Measurements from ENCODE around the gene DGCR2.
"Not testable (repeated sequence)": the region's sequence is repeated elsewhere in the genome, so short reads cannot be mapped to it uniquely, and the experiment has no call there.

The DGCR2 gene

GRCh38 chr22:19018256-19018655, 104.0 kb downstream of the DGCR2 start:
- Histone ChIP-seq H3K4me1 (no peaks in the 10 kb centered on the region), H3K27me3 (no peaks in the 10 kb centered on the region), H3K9me3 (no peaks in the 10 kb centered on the region), H3K36me3 (no peaks in the 10 kb centered on the region), H3K4me3 (ENCODE audit: low read depth, low read length) (no peak overlapping the region)
- DNase-seq = no peak
- TF ChIP-seq, protein P1, sequence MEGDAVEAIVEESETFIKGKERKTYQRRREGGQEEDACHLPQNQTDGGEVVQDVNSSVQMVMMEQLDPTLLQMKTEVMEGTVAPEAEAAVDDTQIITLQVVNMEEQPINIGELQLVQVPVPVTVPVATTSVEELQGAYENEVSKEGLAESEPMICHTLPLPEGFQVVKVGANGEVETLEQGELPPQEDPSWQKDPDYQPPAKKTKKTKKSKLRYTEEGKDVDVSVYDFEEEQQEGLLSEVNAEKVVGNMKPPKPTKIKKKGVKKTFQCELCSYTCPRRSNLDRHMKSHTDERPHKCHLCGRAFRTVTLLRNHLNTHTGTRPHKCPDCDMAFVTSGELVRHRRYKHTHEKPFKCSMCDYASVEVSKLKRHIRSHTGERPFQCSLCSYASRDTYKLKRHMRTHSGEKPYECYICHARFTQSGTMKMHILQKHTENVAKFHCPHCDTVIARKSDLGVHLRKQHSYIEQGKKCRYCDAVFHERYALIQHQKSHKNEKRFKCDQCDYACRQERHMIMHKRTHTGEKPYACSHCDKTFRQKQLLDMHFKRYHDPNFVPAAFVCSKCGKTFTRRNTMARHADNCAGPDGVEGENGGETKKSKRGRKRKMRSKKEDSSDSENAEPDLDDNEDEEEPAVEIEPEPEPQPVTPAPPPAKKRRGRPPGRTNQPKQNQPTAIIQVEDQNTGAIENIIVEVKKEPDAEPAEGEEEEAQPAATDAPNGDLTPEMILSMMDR (IDR thresholded peaks at IDR 0.05; ENCODE audit: low read depth, low read length) = no peak

GRCh38 chr22:19016081-19016766, 106.0 kb downstream of the DGCR2 start:
- Histone ChIP-seq H3K4me3 (ENCODE audit: low read depth, low read length) (no peak overlapping the region), H3K27me3 (no peaks in the 10 kb centered on the region), H3K9me3 (no peaks in the 10 kb centered on the region), H3K4me1 (no peaks in the 10 kb centered on the region), H3K36me3 (no peaks in the 10 kb centered on the region)
- DNase-seq = no peak
- TF ChIP-seq, protein P1 (IDR thresholded peaks at IDR 0.05; ENCODE audit: low read depth, low read length) = no peak

DNA sequence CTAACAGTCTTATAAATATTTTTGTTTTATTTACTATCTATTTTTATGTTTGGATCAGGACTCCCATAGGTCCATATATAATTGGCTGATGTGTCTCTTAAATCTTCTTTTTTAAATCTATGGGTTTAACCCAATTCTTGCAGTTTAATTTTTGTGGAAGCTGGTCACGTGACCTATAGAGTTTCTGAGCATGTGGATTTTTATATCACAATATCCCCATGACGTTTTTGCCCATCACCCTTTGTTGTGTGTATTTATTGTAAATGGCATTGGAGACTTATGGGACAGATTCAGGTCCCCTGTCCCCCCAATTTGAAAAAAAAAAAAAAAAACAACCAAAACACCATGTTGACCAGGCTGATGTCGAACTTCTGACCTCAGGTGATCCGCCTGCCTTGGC, 107.3 kb downstream of the DGCR2 start:
- Histone ChIP-seq H3K4me1 (no peaks in the 10 kb centered on the region), H3K36me3 (no peaks in the 10 kb centered on the region), H3K9me3 (no peaks in the 10 kb centered on the region), H3K27me3 (no peaks in the 10 kb centered on the region), H3K4me3 (ENCODE audit: low read depth, low read length) (no peak overlapping the region)
- no peak for DNase-seq
- TF ChIP-seq, protein P1 (IDR thresholded peaks at IDR 0.05; ENCODE audit: low read depth, low read length) = no peak

DNA sequence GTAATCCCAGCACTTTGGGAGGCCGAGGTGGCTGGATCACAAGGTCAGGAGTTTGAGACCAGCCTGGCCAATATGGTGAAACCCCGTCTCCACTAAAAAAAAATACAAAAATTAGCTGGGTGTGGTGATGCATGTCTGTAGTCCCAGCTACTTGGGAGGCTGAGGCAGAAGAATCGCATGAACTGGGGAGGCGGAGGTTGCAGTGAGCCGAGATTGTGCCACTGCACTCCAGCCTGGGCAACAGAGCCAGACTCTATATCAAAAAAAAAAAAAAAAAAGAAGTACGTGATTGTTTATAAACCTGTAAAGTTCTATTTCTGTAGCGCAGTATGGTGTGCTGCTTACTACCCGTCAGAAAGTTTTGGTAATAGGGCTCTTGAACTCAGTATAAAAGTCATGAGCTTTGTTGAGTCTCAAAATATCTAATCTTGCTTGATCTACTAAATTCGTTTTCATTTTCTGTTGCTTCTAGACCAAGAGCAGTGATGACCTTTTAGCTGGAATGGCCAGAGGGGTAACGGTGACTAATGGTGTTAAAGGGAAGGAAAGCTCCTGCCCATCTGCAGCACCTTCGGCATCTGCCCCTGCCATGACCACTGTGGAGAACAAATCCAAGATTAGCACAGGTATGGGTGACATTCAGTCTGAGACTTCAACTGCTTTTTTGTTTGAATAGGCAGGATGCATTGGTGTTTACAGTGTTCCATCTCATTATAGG, 108.2 kb downstream of the DGCR2 start:
- H3K4me1 ChIP-seq; H3K27me3 ChIP-seq; H3K36me3 ChIP-seq; H3K4me3 ChIP-seq (ENCODE audit: low read depth, low read length); DNase-seq; H3K9me3 ChIP-seq: not testable (repeated sequence)

GRCh38 chr22:19013411-19013810, 108.8 kb downstream of the DGCR2 start:
- not testable (repeated sequence) for DNase-seq; H3K9me3 ChIP-seq; H3K27me3 ChIP-seq; H3K36me3 ChIP-seq; H3K4me3 ChIP-seq (ENCODE audit: low read depth, low read length); H3K4me1 ChIP-seq

DNA sequence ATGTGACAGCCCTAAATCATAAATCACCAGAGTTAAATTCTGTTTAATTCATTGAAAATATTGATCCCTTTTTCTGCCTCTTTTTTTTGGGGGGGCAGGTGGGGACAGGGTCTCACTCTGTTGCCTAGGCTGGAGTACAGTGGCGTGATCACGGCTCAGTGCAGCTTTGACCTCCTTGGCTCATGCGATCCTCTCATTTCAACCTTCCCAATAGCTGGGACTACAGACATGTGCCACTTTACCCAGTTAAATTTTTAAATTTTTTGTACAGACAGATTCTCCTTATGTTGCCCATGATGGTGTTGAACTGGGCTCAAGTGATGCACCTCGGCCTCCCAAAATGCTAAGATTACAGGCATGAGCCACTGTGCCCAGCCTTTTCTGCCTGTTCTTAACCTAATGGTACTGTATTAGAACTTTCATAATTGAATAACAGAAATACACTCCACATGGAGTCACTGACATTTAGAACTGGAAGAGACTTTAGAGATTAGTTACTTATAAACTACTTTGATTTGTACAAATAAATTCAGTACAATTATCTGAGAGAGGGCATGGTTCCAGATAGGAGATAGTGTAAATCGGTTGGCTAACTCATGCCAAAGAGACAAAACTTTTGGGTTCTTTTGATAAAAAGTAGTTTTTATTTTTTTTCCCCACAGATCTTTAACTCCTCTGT, 109.8 kb downstream of the DGCR2 start:
- Histone ChIP-seq H3K36me3 (no peaks in the 10 kb centered on the region), H3K9me3 (no peaks in the 10 kb centered on the region), H3K4me1 (no peaks in the 10 kb centered on the region), H3K4me3 (ENCODE audit: low read depth, low read length) (no peak overlapping the region), H3K27me3 (no peaks in the 10 kb centered on the region)
- TF ChIP-seq, protein P1 (IDR thresholded peaks at IDR 0.05; ENCODE audit: low read depth, low read length) = no peak
- no peak for DNase-seq

- not testable (repeated sequence) for DNase-seq; H3K9me3 ChIP-seq; H3K36me3 ChIP-seq; H3K4me1 ChIP-seq; H3K4me3 ChIP-seq (ENCODE audit: low read depth, low read length); H3K27me3 ChIP-seq
Observed at GRCh38 chr22:19011611-19012010, 110.6 kb downstream of the DGCR2 start.
